RWPE1 (cell line): ENCODE data around the gene DMKN.

Source experiments
- CTCF ChIA-PET: fragments of 350-600 bp; sonication (Branson Sonifier 250); formaldehyde crosslinking; extraction: SDS; loops from one replicate; lab custom pipeline; 2021; lab: Yijun Ruan, JAX
- POLR2A ChIA-PET: fragments of 400-600 bp; formaldehyde crosslinking; extraction: SDS; loops from one replicate; lab custom pipeline; 2020; ENCODE audit warnings: antibody characterized with exemption; ENCODE audit not compliant: low non-redundant PET; lab: Yijun Ruan, JAX
- DNase-seq: peaks from one replicate; pipeline ENCODE4 v3.0.0; 2012; ENCODE audit warnings: low spot score
- H3K27ac ChIP-seq: fragments of 450-650 bp; 2 replicates; pipeline ENCODE4 v1.5.1; 2017
- TF ChIP-seq, protein P1 (sequence below): fragments of 450-650 bp; conservative IDR thresholded peaks from 2 replicates; pipeline ENCODE4 v1.5.1; 2017; ENCODE audit warnings: low read depth, mild to moderate bottlenecking

DMKN gene

DNA sequence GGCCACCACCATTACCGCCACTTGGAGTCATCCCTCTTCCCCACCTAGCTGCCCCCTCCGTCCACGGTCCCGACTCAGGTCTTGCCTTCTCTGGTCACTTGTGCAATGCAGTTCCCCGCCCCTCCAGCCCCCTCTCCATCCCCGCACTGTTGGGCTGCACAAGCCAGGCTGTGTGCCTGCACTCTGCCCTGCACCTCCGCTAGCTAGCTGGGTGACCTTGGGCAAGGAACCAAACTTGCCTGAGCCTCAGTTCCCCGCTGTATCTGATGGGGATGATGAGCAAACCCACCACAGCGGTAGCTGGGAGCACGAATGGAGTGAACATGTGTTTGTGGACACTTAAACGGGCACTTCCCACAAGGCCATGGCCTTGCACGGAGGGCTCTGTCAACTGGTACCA lies 26.4 kb upstream of the DMKN start:
- CTCF ChIA-PET: no interaction called here

GRCh38 chr19:35539314-35539713 lies 25.9 kb upstream of the DMKN start:
- no peak for DNase-seq
- CTCF ChIA-PET: no interaction called here
- no peak overlapping the region for H3K27ac ChIP-seq
- TF ChIP-seq, protein P1, sequence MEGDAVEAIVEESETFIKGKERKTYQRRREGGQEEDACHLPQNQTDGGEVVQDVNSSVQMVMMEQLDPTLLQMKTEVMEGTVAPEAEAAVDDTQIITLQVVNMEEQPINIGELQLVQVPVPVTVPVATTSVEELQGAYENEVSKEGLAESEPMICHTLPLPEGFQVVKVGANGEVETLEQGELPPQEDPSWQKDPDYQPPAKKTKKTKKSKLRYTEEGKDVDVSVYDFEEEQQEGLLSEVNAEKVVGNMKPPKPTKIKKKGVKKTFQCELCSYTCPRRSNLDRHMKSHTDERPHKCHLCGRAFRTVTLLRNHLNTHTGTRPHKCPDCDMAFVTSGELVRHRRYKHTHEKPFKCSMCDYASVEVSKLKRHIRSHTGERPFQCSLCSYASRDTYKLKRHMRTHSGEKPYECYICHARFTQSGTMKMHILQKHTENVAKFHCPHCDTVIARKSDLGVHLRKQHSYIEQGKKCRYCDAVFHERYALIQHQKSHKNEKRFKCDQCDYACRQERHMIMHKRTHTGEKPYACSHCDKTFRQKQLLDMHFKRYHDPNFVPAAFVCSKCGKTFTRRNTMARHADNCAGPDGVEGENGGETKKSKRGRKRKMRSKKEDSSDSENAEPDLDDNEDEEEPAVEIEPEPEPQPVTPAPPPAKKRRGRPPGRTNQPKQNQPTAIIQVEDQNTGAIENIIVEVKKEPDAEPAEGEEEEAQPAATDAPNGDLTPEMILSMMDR: no peak
- POLR2A ChIA-PET: no interaction called here

More for the DNA sequence above, 26.4 kb upstream of the DMKN start:
- H3K27ac ChIP-seq: no peak overlapping the region
- DNase-seq: no peak
- POLR2A ChIA-PET: no interaction called here
- TF ChIP-seq, protein P1: no peak

GRCh38 chr19:35534803-35535480 lies 21.5 kb upstream of the DMKN start:
- TF ChIP-seq, protein P1: no peak
- H3K27ac ChIP-seq: no peak overlapping the region
- POLR2A ChIA-PET: interaction anchor here (0.6 kb wide), 1 partner anchor 115 kb away, joined by 8 read pairs; no protein-coding TSS in a partner anchor
- no peak for DNase-seq
- CTCF ChIA-PET: no interaction called here

DNA sequence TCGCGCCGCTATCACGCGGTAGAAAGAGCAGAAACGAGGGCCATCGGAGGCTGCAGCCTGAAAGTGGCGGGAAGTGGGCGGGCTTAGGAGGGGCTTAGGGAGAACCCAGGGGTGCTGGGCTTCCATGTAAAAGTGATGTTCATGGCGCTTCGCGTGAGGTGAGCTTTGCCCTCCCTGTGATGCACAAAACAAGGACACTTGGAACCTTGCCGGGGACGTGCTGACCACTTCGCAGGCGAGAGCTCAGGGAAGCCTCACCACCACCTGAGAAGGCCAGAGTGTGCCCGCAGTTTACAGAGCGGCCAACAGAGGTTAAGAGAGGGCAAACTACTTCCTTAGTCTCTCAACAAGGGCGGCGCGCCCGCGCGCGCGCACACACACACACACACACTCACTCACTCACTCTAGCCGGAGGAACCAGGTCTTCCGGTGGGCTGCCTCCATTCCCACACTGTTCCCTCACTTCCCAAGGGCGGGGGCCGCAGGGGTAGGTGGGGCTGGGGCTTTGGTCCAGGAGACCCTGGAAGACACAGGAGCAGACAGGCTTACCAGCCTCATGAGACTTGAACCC lies 20.5 kb upstream of the DMKN start:
- no peak overlapping the region for H3K27ac ChIP-seq

DNA sequence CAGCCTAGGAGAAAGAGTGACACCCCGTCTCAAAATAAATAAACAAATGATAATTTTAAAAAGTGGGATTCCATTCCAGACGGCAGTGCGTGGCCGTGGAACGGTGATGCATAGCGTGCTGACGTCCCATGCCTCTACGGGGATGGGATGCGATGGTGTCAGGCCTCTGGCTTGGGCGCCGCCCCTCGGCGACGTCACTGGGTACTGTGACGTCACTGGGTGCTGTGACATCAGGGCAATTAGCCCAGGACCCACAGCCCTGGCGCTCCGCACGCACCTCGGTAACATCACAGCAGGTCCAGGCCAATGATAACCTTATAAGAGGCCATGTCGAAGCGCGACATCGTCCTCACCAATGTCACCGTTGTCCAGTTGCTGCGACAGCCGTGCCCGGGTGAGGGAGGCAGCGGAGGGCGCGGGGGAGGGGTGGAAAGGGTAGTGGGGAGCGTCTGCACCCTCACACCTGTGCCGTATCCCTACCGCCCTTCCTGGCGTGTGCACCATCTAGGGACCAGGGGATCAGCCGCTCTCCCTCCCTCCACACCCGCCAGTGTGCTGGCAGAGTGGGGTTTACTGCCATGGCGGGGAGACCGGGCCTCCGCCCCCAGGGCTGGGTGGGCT lies 19.9 kb upstream of the DMKN start, which contains the start of gene GAPDHS:
GAPDHS (plus strand) TSS at position 256 of the 621 bp plus-strand sequence; CDS start at position 328, 72 bp downstream.
- H3K27ac ChIP-seq: no peak within 1 kb of the TSS
- CTCF ChIA-PET: no interaction called here
- TF ChIP-seq, protein P1: no peak
- POLR2A ChIA-PET: no interaction called here
- no peak for DNase-seq

More for the DNA sequence above, 20.5 kb upstream of the DMKN start:
- ChIA-PET POLR2A (no interaction called here), CTCF (no interaction called here)
- TF ChIP-seq, protein P1: no peak
- no peak for DNase-seq

DNA sequence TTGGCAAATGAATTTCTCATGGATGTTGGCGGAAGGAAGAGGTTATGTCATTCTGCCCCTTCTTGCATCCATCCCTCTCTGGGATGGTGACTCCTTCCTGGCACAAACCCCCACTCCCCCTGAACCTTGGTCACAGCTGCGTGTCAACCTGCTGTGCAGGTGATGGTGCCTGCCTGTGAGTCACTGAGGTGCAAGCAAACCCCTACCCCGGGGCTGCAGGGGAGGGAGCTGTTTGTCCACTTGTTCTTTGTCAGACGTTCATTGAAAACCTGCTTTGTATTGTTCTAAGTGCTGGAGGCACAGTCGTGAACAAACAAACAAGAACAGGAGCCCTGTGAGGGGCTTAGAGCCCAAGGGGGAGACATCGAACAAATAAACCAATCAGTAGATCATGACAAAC lies 17.8 kb upstream of the DMKN start:
- POLR2A ChIA-PET: interaction anchor here (0.6 kb wide), 1 partner anchor 25 kb away, joined by 3 read pairs; no protein-coding TSS in a partner anchor
- no peak for DNase-seq
- no peak overlapping the region for H3K27ac ChIP-seq
- CTCF ChIA-PET: interaction anchor here (0.6 to 0.7 kb wide), 2 partner anchors 32 to 178 kb away, joined by 3 to 4 read pairs; partner anchors contain the start of gene ATP4A
- TF ChIP-seq, protein P1: no peak
